HepG2 (cell line): ENCODE measurements around the gene CLIC6. TPM values are rescaled to one million over a fixed set of nuclear protein-coding genes. Genes with fewer than 3 reads are reported as not detected.

Experiments used
- ATAC-seq: fragments of 200-7000 bp; cut with Tn5 transposase; 3 replicates; pipeline ENCODE4 v1.9.1; 2020; ENCODE audit warnings: mild to moderate bottlenecking, moderate library complexity
- BruUV-seq: library from RNA; stranded (reverse); fragments of 400-500 nt; replicated peaks from 2 replicates; lab custom pipeline; 2021; lab: Mats Ljungman, UMichigan
- CTCF ChIA-PET: fragments of 300-600 bp; formaldehyde crosslinking; extraction: SDS; loops from one replicate; lab custom pipeline; 2021; ENCODE audit warnings: low total read pairs, inconsistent platforms, low intra/inter-chr PET ratio; lab: Yijun Ruan, JAX
- POLR2A ChIA-PET: fragments of 350-600 bp; sonication (Branson Sonifier 250); formaldehyde crosslinking; loops from one replicate; lab custom pipeline; 2020; ENCODE audit warnings: antibody characterized with exemption, inconsistent platforms; lab: Yijun Ruan, JAX
- DNase-seq: peaks from one replicate; pipeline ENCODE4 v3.0.0-alpha.2; 2015; ENCODE audit warnings: low spot score
- FAIRE-seq: peaks from 3 replicates; lab custom pipeline; 2011; peaks lifted over from hg19 to GRCh38; lab: Jason Lieb, UNC
- H2AFZ ChIP-seq: one replicate; pipeline ENCODE4 v1.6.1; 2011; ENCODE audit warnings: low read length, inconsistent platforms
- H3K27ac ChIP-seq: fragments of 300-600 bp; 3 replicates; pipeline ENCODE4 v1.8.0; 2011; ENCODE audit warnings: mixed run types, mild to moderate bottlenecking, mixed read lengths, low read length, inconsistent platforms; ENCODE audit not compliant: insufficient read depth; ENCODE audit errors: extremely low read length
- H3K27me3 ChIP-seq, 2 experiments: fragments of 200-600 bp in 1 of 2; 2 replicates in 1 of 2; 3 replicates in 1 of 2; pipeline versions ENCODE4 v1.6.0 to v1.8.0; 2011; ENCODE audit warnings: low read length in 2 of 2, mild to moderate bottlenecking in 2 of 2, moderate library complexity in 2 of 2, inconsistent platforms in 1 of 2; ENCODE audit not compliant: insufficient read depth in 2 of 2, control insufficient read depth in 1 of 2
- H3K36me3 ChIP-seq, 2 experiments: fragments of 200-600 bp in 1 of 2; replicated peaks in 1 of 2; 2 replicates in 1 of 2; 3 replicates in 1 of 2; pipeline versions ENCODE4 v1.5.1 to v1.8.0; 2011; ENCODE audit warnings: low read length in 2 of 2, inconsistent platforms in 1 of 2; ENCODE audit not compliant: insufficient read depth in 2 of 2, control insufficient read depth in 1 of 2
- H3K4me1 ChIP-seq: 2 replicates; pipeline ENCODE4 v1.5.1; 2012; ENCODE audit warnings: low read length, inconsistent platforms; ENCODE audit not compliant: insufficient read depth
- H3K4me2 ChIP-seq: 2 replicates; pipeline ENCODE4 v1.6.0; 2011; ENCODE audit warnings: low read depth, low read length, inconsistent platforms
- H3K4me3 ChIP-seq, 3 experiments: fragments of 200-600 bp in 1 of 3; sonication (generic), shearing (Covaris generic) in 1 of 3; replicated peaks in 1 of 3; 2 replicates each; pipeline ENCODE4 v1.5.1; 2011 to 2016; ENCODE audit warnings: low read length in 3 of 3, inconsistent platforms in 2 of 3, low read depth in 2 of 3, mild to moderate bottlenecking in 2 of 3, control low read depth in 1 of 3, mixed read lengths in 1 of 3; ENCODE audit not compliant: insufficient read depth in 1 of 3
- H3K79me2 ChIP-seq: one replicate; pipeline ENCODE4 v1.6.1; 2011; ENCODE audit warnings: low read length, inconsistent platforms; ENCODE audit not compliant: insufficient read depth
- H3K9ac ChIP-seq: 2 replicates; pipeline ENCODE4 v1.6.0; 2011; ENCODE audit warnings: mild to moderate bottlenecking, low read depth, low read length, inconsistent platforms; ENCODE audit not compliant: insufficient read depth
- H3K9me3 ChIP-seq: 2 replicates; pipeline ENCODE4 v1.5.1; 2012; ENCODE audit warnings: mild to moderate bottlenecking, low read length
- H4K20me1 ChIP-seq: 2 replicates; pipeline ENCODE4 v1.6.0; 2011; ENCODE audit warnings: inconsistent platforms, mild to moderate bottlenecking, low read length, moderate library complexity; ENCODE audit not compliant: insufficient read depth
- RXRB ChIP-seq: IDR thresholded peaks from 2 replicates; pipeline ENCODE4 v1.6.1; 2016; ENCODE audit warnings: borderline replicate concordance, missing genetic modification reagents, missing compliant biosample characterization
- ZKSCAN1 ChIP-seq: fragments of 150-350 bp; IDR thresholded peaks from 2 replicates; pipeline ENCODE4 v1.6.1; 2014; ENCODE audit warnings: low read length
- ZNF143 ChIP-seq: sonication (generic); formaldehyde crosslinking; IDR thresholded peaks from 2 replicates; pipeline ENCODE4 v1.4.0; 2020; ENCODE audit warnings: missing genetic modification reagents
- ZNF260 ChIP-seq: sonication (generic); formaldehyde crosslinking; IDR thresholded peaks from 2 replicates; pipeline ENCODE4 v1.4.0; 2020; ENCODE audit warnings: missing genetic modification reagents, low read depth, mild to moderate bottlenecking, borderline replicate concordance
- ZNF883 ChIP-seq: sonication (generic); formaldehyde crosslinking; IDR thresholded peaks from 2 replicates; pipeline ENCODE4 v1.5.1; 2020; ENCODE audit warnings: mild to moderate bottlenecking, missing genetic modification reagents; ENCODE audit errors: not compliant biosample characterization
- ZSCAN29 ChIP-seq: sonication (generic); formaldehyde crosslinking; conservative IDR thresholded peaks from 2 replicates; pipeline ENCODE4 v1.4.0; 2020; ENCODE audit warnings: mild to moderate bottlenecking, missing genetic modification reagents
- WGBS: methylation state at CpG from one replicate; pipeline ENCODE4 v1.1.6; 2017; ENCODE audit warnings: low lambda C conversion rate; 5-methylcytosine and 5-hydroxymethylcytosine counted together
- in situ Hi-C: cut with HindIII; loops from 2 replicates; pipeline ENCODE4 v1.10.0; 2017; ENCODE audit warnings: low pct_unique_long_range_greater_than_20kb; ENCODE audit not compliant: extremely low pct_ligation_motif_present
- intact Hi-C: fragments of 100-400 bp; cut with micrococcal nuclease; formaldehyde crosslinking; loops from one replicate; pipeline ENCODE4 v1.10.0; 2022; ENCODE audit not compliant: unreplicated experiment
- polyA plus RNA-seq, 8 experiments: library from polyadenylated mRNA; depleted of rRNA in 3 of 8; stranded (reverse) in 7 of 8; unstranded in 1 of 8; fragments of >200 nt; fragmentation: Illumina TruSeq in 4 of 8; extraction: Trizol in 4 of 8; gene quantifications; 2 replicates each; pipeline versions ENCODE4 v1.2.1 to v1.2.3, GENCODE V29; 2011 to 2016; ENCODE audit warnings: low read depth in 4 of 8, missing spikeins in 1 of 8, mixed read lengths in 1 of 8; ENCODE audit not compliant: insufficient read depth in 1 of 8
- total RNA-seq, 5 experiments: library from RNA; depleted of rRNA; stranded (reverse); fragments of >200 nt; fragmentation: Illumina TruSeq; extraction: Trizol; gene quantifications; 2 replicates each; pipeline ENCODE4 v1.2.3, GENCODE V29; 2016; ENCODE audit warnings: low read depth in 1 of 5
- TF ChIP-seq, protein P1 (sequence below): sonication (generic); formaldehyde crosslinking; IDR thresholded peaks from 2 replicates; pipeline ENCODE4 v1.4.0; 2020; ENCODE audit warnings: missing genetic modification reagents

CLIC6 gene
- total and polyA plus RNA-seq, 2 of the 13 experiments (the other 11 are each of a cell fraction or from before 2014, with no cell fraction given): not detected

- TF ChIP-seq, protein P1, sequence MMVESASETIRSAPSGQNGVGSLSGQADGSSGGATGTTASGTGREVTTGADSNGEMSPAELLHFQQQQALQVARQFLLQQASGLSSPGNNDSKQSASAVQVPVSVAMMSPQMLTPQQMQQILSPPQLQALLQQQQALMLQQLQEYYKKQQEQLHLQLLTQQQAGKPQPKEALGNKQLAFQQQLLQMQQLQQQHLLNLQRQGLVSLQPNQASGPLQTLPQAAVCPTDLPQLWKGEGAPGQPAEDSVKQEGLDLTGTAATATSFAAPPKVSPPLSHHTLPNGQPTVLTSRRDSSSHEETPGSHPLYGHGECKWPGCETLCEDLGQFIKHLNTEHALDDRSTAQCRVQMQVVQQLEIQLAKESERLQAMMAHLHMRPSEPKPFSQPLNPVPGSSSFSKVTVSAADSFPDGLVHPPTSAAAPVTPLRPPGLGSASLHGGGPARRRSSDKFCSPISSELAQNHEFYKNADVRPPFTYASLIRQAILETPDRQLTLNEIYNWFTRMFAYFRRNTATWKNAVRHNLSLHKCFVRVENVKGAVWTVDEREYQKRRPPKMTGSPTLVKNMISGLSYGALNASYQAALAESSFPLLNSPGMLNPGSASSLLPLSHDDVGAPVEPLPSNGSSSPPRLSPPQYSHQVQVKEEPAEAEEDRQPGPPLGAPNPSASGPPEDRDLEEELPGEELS: no peak
- TF ChIP-seq ZKSCAN1: no peak
- no peak for TF ChIP-seq ZNF260 (CRISPR knock-in tag)
- TF ChIP-seq ZNF143 (CRISPR knock-in tag): no peak
- TF ChIP-seq RXRB (CRISPR knock-in tag): no peak
Measured at GRCh38 chr21:34667761-34668160, 1.0 kb upstream of the CLIC6 start (continued).

DNA sequence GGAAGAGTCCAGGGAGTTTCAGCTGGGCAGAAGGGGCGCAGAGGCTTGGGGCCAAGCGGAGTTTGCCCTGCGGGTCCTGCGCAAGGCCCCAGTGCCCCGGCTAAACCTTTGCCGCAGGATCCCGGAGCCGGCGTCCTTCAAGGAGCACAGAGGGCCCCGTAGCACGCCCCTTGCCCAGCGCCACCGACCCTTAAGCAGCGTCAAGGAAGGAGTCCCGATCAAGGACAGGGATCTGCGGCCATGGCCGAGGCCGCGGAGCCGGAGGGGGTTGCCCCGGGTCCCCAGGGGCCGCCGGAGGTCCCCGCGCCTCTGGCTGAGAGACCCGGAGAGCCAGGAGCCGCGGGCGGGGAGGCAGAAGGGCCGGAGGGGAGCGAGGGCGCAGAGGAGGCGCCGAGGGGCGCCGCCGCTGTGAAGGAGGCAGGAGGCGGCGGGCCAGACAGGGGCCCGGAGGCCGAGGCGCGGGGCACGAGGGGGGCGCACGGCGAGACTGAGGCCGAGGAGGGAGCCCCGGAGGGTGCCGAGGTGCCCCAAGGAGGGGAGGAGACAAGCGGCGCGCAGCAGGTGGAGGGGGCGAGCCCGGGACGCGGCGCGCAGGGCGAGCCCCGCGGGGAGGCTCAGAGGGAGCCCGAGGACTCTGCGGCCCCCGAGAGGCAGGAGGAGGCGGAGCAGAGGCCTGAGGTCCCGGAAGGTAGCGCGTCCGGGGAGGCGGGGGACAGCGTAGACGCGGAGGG lies 520 bp downstream of the CLIC6 start:
- Histone ChIP-seq H2AFZ (no peak overlapping the region), H3K79me2 (no peaks in the 10 kb centered on the region), H3K4me3 (peak overlapping the region in 2 of 3 experiments; percentile 38 to 54; a peak in 3 of 6 replicates), H3K27ac (no peak overlapping the region), H4K20me1 (no peaks in the 10 kb centered on the region), H3K9me3 (no peaks in the 10 kb centered on the region), H3K9ac (no peak overlapping the region), H3K27me3 (peaks cover 7 to 56% of the 10 kb centered on the region in 2 experiments; a peak in 4 of 5 replicates), H3K4me1 (peaks cover 14% of the 10 kb centered on the region), H3K36me3 (no peaks in the 10 kb centered on the region), H3K4me2 (peak overlapping the region; percentile 51)
- no peak for DNase-seq
- ChIA-PET POLR2A (no interaction called here), CTCF (no interaction called here)
- intact Hi-C loops (no loop called here), in situ Hi-C loops (no loop called here)
- peak; percentile 66 for ATAC-seq
- BruUV-seq: no TSS peak
- WGBS: 5% methylated on average over 18 of the region's 74 CpGs
- TF ChIP-seq ZSCAN29: peak; percentile 99
- TF ChIP-seq ZNF883: no peak
- no peak for FAIRE-seq
